ENCODE data around the gene UTS2R.

The UTS2R gene

DNA sequence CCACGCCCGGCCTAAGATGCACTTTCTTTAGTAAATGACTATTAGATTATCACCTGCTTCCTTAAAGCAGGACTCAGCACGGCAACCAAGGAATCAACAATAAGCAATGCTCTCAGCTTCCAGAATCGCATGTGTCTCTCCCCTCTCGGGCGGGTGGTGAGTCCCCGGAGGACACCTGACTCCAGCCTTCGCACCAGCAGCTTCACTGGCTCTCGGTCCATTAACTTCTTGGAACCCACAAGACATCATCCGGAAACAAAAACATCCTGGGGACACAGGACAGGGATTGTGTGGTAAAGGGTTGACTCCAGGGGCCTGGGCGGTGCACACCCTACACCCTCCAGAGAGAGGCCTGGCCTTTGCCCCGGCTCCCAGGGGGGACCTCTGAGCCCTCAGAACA is 22.7 kb downstream of the UTS2R start:
- TF ChIP-seq, protein P1, sequence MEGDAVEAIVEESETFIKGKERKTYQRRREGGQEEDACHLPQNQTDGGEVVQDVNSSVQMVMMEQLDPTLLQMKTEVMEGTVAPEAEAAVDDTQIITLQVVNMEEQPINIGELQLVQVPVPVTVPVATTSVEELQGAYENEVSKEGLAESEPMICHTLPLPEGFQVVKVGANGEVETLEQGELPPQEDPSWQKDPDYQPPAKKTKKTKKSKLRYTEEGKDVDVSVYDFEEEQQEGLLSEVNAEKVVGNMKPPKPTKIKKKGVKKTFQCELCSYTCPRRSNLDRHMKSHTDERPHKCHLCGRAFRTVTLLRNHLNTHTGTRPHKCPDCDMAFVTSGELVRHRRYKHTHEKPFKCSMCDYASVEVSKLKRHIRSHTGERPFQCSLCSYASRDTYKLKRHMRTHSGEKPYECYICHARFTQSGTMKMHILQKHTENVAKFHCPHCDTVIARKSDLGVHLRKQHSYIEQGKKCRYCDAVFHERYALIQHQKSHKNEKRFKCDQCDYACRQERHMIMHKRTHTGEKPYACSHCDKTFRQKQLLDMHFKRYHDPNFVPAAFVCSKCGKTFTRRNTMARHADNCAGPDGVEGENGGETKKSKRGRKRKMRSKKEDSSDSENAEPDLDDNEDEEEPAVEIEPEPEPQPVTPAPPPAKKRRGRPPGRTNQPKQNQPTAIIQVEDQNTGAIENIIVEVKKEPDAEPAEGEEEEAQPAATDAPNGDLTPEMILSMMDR (IDR thresholded peaks at IDR 0.05; ENCODE audit: low read depth, low read length), result no peak
- no peak for TF ChIP-seq EZH2phosphoT487 (IDR thresholded peaks at IDR 0.05; ENCODE audit: low read depth)
- Histone ChIP-seq H2AFZ (ENCODE audit: low read depth, low read length) (no peak overlapping the region), H3K27me3 (ENCODE audit: low read depth, low read length) (no peaks in the 10 kb centered on the region), H3K9ac (ENCODE audit: low read length) (no peak overlapping the region), H3K9me3 (ENCODE audit: insufficient read depth, low read length) (no peaks in the 10 kb centered on the region), H3K4me3 (ENCODE audit: low read length) (no peak overlapping the region), H3K4me1 (ENCODE audit: low read length) (no peaks in the 10 kb centered on the region), H3K4me2 (ENCODE audit: low read length) (no peak overlapping the region), H3K36me3 (replicated peaks; ENCODE audit: low read depth, low read length) (no peaks in the 10 kb centered on the region), H3K79me2 (ENCODE audit: low read length) (no peaks in the 10 kb centered on the region), H4K20me1 (ENCODE audit: insufficient read depth, low read length) (no peaks in the 10 kb centered on the region), H3K27ac (ENCODE audit: low read length) (no peak overlapping the region)

DNA sequence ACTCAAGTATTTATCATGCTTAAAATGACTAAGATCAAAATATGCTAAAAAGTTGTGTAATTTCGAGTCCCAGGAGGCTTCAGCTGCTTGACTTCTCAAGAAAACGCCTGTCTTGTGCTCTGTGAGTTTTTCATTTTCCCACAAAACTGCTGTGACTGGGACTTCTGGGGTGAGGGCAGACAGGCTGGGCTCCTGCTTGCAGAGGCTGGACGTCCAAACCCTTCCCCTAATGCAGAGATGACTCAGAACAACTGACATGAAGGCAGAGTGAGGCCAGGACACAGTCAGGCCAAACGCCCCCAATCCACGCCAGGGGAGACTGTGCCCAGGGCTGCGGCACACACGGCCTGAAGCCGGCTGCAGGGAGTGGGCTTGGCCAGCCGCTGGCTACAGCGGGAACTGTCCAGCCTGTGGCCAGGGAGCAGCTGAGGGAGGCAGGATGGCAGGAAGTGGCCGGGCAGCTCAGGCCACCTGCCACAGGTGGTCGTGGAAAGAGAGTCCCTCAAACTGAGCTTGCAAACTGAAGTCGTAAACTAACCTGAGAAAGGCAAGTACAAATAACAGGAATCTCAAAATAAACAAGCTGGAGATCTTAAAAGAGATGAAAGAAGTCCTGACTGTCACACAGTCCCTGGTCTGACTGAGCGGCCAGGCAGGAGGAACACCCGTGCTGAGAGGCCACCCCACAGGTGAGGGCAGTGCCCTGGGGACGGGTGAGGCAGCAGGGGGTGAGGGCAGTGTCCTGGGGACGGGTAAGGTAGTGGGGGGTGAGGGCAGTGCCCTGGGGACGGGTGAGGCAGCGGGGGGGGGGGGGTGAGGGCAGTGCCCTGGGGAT is 25.3 kb downstream of the UTS2R start:
- Histone ChIP-seq H4K20me1 (ENCODE audit: insufficient read depth, low read length) (no peaks in the 10 kb centered on the region), H3K4me2 (ENCODE audit: low read length) (no peak overlapping the region), H3K27me3 (ENCODE audit: low read depth, low read length) (no peaks in the 10 kb centered on the region)

DNA sequence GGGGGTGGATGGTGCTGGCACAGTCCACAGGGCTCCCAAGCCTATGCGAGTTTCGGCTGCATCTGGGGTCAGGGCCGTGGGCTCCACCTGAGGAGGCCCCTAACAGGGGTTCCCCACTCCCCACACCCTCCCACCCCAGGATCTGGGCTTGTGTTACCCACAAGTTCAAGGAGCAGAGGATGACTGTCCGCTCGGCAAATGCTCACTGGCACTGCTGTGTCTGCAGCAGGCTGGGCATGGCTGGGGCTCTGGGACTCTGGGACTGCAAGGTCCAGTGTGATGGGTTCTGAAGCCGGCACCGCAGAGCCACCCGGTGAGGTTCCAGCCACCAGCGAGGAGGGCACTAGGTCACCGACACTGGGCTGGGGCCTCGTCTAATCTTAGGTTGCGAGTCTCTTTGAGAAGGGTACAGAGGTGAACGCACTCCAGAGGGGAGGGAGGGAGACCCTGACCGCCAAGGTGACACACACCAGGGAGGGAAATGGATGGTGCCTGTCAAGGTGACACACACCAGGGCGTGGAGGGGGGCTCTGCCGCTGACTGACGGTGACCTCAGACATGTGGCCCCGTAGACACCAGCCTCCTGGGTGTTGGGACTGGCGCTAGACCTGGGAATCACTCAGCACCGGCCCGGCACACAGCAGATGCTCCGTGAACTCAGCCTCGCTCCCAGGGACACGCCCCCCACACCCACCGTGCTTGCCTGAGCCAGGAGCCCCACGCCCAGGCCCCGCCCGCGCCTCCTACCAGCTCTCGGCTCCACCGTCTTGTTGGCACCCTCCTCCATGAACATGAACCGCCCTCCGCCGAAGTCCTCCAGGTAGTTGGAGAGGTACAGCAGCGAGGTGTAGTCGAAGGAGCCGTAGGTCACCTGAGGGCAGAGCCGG is 26.1 kb downstream of the UTS2R start:
- TF ChIP-seq EZH2phosphoT487 (IDR thresholded peaks at IDR 0.05; ENCODE audit: low read depth), result no peak
- TF ChIP-seq, protein P1 (IDR thresholded peaks at IDR 0.05; ENCODE audit: low read depth, low read length), result no peak
- no peak overlapping the region for H3K4me2 ChIP-seq (ENCODE audit: low read length)
- no peak overlapping the region for H3K4me3 ChIP-seq (ENCODE audit: low read length)
- no peaks in the 10 kb centered on the region for H3K27me3 ChIP-seq (ENCODE audit: low read depth, low read length)
- H4K20me1 ChIP-seq (ENCODE audit: insufficient read depth, low read length), result no peaks in the 10 kb centered on the region
- no peaks in the 10 kb centered on the region for H3K79me2 ChIP-seq (ENCODE audit: low read length)
- peaks cover 13% of the 10 kb centered on the region for H3K4me1 ChIP-seq (ENCODE audit: low read length)
- no peak overlapping the region for H2AFZ ChIP-seq (ENCODE audit: low read depth, low read length)
- H3K9me3 ChIP-seq (ENCODE audit: insufficient read depth, low read length), result no peaks in the 10 kb centered on the region
- H3K27ac ChIP-seq (ENCODE audit: low read length), result no peak overlapping the region
- H3K36me3 ChIP-seq (replicated peaks; ENCODE audit: low read depth, low read length), result peaks cover 6% of the 10 kb centered on the region
- no peak overlapping the region for H3K9ac ChIP-seq (ENCODE audit: low read length)

More for the DNA sequence above, 25.3 kb downstream of the UTS2R start:
- Histone ChIP-seq H3K4me1 (ENCODE audit: low read length) (peaks cover 7% of the 10 kb centered on the region; the same call in 1 of the 2 replicates), H3K4me3 (ENCODE audit: low read length) (no peak overlapping the region), H3K9ac (ENCODE audit: low read length) (no peak overlapping the region), H3K27ac (ENCODE audit: low read length) (no peak overlapping the region), H3K9me3 (ENCODE audit: insufficient read depth, low read length) (no peaks in the 10 kb centered on the region), H3K79me2 (ENCODE audit: low read length) (no peaks in the 10 kb centered on the region), H3K36me3 (replicated peaks; ENCODE audit: low read depth, low read length) (peaks cover 4% of the 10 kb centered on the region), H2AFZ (ENCODE audit: low read depth, low read length) (no peak overlapping the region)
- TF ChIP-seq, protein P1 (IDR thresholded peaks at IDR 0.05; ENCODE audit: low read depth, low read length), result no peak
- TF ChIP-seq EZH2phosphoT487 (IDR thresholded peaks at IDR 0.05; ENCODE audit: low read depth), result no peak

DNA sequence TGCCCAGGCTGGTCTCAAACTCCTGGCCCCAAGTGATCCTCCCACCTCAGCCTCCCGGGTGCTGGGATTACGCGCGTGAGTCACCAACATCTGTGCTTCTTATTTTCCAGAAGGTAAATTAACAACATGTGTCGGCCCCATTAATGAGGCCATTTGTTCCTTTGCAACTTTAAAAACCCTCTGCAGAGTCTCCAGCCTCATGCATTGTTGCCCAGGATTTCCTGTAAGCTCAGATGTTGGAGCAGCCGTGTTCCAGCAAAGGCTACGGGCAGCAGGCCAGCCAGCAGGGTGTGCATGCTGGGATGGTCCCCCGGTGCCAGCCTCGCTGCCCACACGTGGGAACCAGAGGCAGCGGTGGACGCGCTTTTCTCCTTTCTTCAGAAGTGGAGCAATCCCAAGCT is 27.5 kb downstream of the UTS2R start:
- Histone ChIP-seq H3K9ac (ENCODE audit: low read length) (no peak overlapping the region), H3K27ac (ENCODE audit: low read length) (no peak overlapping the region), H3K9me3 (ENCODE audit: insufficient read depth, low read length) (no peaks in the 10 kb centered on the region), H3K36me3 (replicated peaks; ENCODE audit: low read depth, low read length) (peaks cover 11% of the 10 kb centered on the region), H3K4me1 (ENCODE audit: low read length) (peaks cover 22% of the 10 kb centered on the region), H3K4me2 (ENCODE audit: low read length) (no peak overlapping the region), H4K20me1 (ENCODE audit: insufficient read depth, low read length) (no peaks in the 10 kb centered on the region), H3K79me2 (ENCODE audit: low read length) (no peaks in the 10 kb centered on the region), H2AFZ (ENCODE audit: low read depth, low read length) (no peak overlapping the region), H3K27me3 (ENCODE audit: low read depth, low read length) (no peaks in the 10 kb centered on the region), H3K4me3 (ENCODE audit: low read length) (no peak overlapping the region)
- TF ChIP-seq, protein P1 (IDR thresholded peaks at IDR 0.05; ENCODE audit: low read depth, low read length), result no peak
- TF ChIP-seq EZH2phosphoT487 (IDR thresholded peaks at IDR 0.05; ENCODE audit: low read depth), result no peak
